Measurements from ENCODE around the gene PTPRT. TPM values are rescaled to one million over a fixed set of nuclear protein-coding genes. Genes with fewer than 3 reads are reported as not detected.

Gene PTPRT
- total RNA-seq, 1 experiment from 2014 or later = 0.13 TPM

DNA sequence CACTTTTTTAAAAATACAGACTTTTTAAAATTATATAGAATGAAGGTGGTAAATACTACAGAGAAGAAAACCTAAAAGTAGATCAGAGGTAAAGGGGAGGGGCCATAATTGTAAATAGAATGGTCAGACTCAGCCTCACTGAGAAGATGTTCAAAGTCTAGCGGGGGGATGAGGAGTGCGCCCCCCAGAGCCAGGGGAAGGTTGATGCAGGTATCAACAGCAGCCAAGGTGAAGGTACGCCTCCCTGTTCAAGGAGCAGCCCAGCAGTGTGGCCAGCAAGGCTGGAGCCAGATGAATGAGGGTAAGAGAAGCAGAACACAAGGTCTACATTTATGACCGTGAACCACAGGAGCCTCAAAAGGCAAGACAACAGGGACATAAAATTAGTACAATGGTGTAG, 204.1 kb downstream of the PTPRT start:
- WGBS (ENCODE audit: extremely low coverage, insufficient read length, low lambda C conversion rate) = no CpG with 5 or more reads among the region's 4 CpGs

More for the DNA sequence above, 204.1 kb downstream of the PTPRT start:
- H2BK20ac ChIP-seq (ENCODE audit: low read depth, low read length, poor library complexity, severe bottlenecking) = no peak overlapping the region
- no peak overlapping the region for H2BK120ac ChIP-seq (ENCODE audit: low read depth, low read length, poor library complexity, severe bottlenecking)
- H4K8ac ChIP-seq (replicated peaks; ENCODE audit: insufficient read length, low read depth, low read length) = no peak overlapping the region
- no peak overlapping the region for H3K9ac ChIP-seq (ENCODE audit: extremely low read depth, insufficient read length, low read length)
- peaks cover 26% of the 10 kb centered on the region for H3K27me3 Mint-ChIP-seq (ENCODE audit: low read depth)
- H3K9me3 Mint-ChIP-seq = no peaks in the 10 kb centered on the region; a peak in 3 of 5 replicates
- H3K9me3 ChIP-seq (ENCODE audit: control insufficient read depth, low read depth, low read length) = no peaks in the 10 kb centered on the region
- no peak for DNase-seq
- H3K4ac ChIP-seq (ENCODE audit: low read depth, low read length) = no peak overlapping the region
- H3K27me3 ChIP-seq (ENCODE audit: insufficient read depth, low read length) = no peaks in the 10 kb centered on the region
- TF ChIP-seq, protein P1, sequence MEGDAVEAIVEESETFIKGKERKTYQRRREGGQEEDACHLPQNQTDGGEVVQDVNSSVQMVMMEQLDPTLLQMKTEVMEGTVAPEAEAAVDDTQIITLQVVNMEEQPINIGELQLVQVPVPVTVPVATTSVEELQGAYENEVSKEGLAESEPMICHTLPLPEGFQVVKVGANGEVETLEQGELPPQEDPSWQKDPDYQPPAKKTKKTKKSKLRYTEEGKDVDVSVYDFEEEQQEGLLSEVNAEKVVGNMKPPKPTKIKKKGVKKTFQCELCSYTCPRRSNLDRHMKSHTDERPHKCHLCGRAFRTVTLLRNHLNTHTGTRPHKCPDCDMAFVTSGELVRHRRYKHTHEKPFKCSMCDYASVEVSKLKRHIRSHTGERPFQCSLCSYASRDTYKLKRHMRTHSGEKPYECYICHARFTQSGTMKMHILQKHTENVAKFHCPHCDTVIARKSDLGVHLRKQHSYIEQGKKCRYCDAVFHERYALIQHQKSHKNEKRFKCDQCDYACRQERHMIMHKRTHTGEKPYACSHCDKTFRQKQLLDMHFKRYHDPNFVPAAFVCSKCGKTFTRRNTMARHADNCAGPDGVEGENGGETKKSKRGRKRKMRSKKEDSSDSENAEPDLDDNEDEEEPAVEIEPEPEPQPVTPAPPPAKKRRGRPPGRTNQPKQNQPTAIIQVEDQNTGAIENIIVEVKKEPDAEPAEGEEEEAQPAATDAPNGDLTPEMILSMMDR (conservative IDR thresholded peaks at IDR 0.05) = peak; percentile 63
- H3K14ac ChIP-seq (ENCODE audit: insufficient read depth, low read length) = no peak overlapping the region
- no peak overlapping the region for H3K56ac ChIP-seq (ENCODE audit: insufficient read length, low read depth, low read length)
- no peak overlapping the region for H2BK5ac ChIP-seq (ENCODE audit: insufficient read length, low read length)
- H4K5ac ChIP-seq (ENCODE audit: insufficient read length, low read depth, low read length) = no peak overlapping the region
- no peaks in the 10 kb centered on the region for H3K79me2 ChIP-seq (ENCODE audit: insufficient read depth, low read length)
- H2AK5ac ChIP-seq (ENCODE audit: insufficient read length, low read length) = no peak overlapping the region
- H3K27ac ChIP-seq (ENCODE audit: insufficient read length, low read depth, low read length) = no peak overlapping the region
- no peaks in the 10 kb centered on the region for H3K23me2 ChIP-seq (ENCODE audit: insufficient read length, low read depth, low read length, poor library complexity, severe bottlenecking)
- no peak overlapping the region for H2BK12ac ChIP-seq (ENCODE audit: insufficient read length, low read depth, low read length)
- no peaks in the 10 kb centered on the region for H3K79me1 ChIP-seq (ENCODE audit: insufficient read depth, low read depth, low read length, poor library complexity, severe bottlenecking)
- H3K18ac ChIP-seq (ENCODE audit: insufficient read length, low read depth, low read length) = no peak overlapping the region
- H3K23ac ChIP-seq (ENCODE audit: insufficient read length, low read depth, low read length) = no peak overlapping the region
- H3T11ph ChIP-seq (ENCODE audit: low read length) = no peak overlapping the region
- H4K20me1 ChIP-seq (ENCODE audit: control insufficient read depth, insufficient read depth, insufficient read length) = no peaks in the 10 kb centered on the region
- H3K4me1 ChIP-seq (ENCODE audit: insufficient read depth, low read length) = peaks cover 8% of the 10 kb centered on the region; the same call in 1 of the 2 replicates
- peaks cover 0 to 6% (median 5%) of the 10 kb centered on the region in 3 experiments; a peak in 3 of 7 replicates for H3K36me3 Mint-ChIP-seq (ENCODE audit: insufficient read depth in 1 of 3, low read depth in 3 of 3)
- no peak overlapping the region for H2BK15ac ChIP-seq (ENCODE audit: low read depth, low read length)
- no peak overlapping the region for H4K91ac ChIP-seq (ENCODE audit: insufficient read length, low read depth, low read length)
- no peak overlapping the region for H2AFZ ChIP-seq (ENCODE audit: low read length)
- H3K27ac Mint-ChIP-seq = no peak overlapping the region
- peaks cover 30 to 32% of the 10 kb centered on the region in 2 experiments for H3K4me1 Mint-ChIP-seq
- H3K4me2 ChIP-seq (ENCODE audit: insufficient read depth, insufficient read length, low read length) = no peak overlapping the region
- no peak overlapping the region for H3K4me3 Mint-ChIP-seq
